CD14-positive monocyte (primary cell): Measurements from ENCODE around the gene NEDD4L. TPM values are rescaled to one million over a fixed set of nuclear protein-coding genes. Genes with fewer than 3 reads are reported as not detected.

ENCODE experiments used
- DNase-seq, 3 donors: peaks; one replicate each; pipeline ENCODE4 v3.0.0-alpha.2; 2011 to 2022
- H2AFZ ChIP-seq: 2 replicates; pipeline ENCODE4 v1.6.0; 2012; ENCODE audit warnings: mild to moderate bottlenecking, low read depth, low read length, inconsistent platforms; ENCODE audit not compliant: insufficient read depth, poor library complexity, severe bottlenecking
- H3K27ac ChIP-seq, 2 donors: 1 replicate in 1 of 2; 2 replicates in 1 of 2; pipeline ENCODE4 v1.5.1; 2012 to 2013; ENCODE audit warnings: low read length in 2 of 2, control low read depth in 1 of 2, inconsistent platforms in 1 of 2, low read depth in 1 of 2, mild to moderate bottlenecking in 1 of 2
- H3K27me3 ChIP-seq, 2 donors: one replicate each; pipeline versions ENCODE4 v1.6.0 to v1.6.1; 2011 to 2013; ENCODE audit warnings: low read length in 2 of 2; ENCODE audit not compliant: control insufficient read depth in 2 of 2, insufficient read depth in 2 of 2
- H3K36me3 ChIP-seq, 2 donors: replicated peaks in 1 of 2; 1 replicate in 1 of 2; 2 replicates in 1 of 2; pipeline versions ENCODE4 v1.5.1 to v1.6.1; 2012 to 2013; ENCODE audit warnings: low read length in 2 of 2, control low read depth in 1 of 2, inconsistent platforms in 1 of 2, mild to moderate bottlenecking in 1 of 2; ENCODE audit not compliant: insufficient read depth in 2 of 2, control insufficient read depth in 1 of 2
- H3K4me1 ChIP-seq, 2 donors: 1 replicate in 1 of 2; 2 replicates in 1 of 2; pipeline versions ENCODE4 v1.5.1 to v1.6.1; 2012 to 2013; ENCODE audit warnings: low read length in 2 of 2, control low read depth in 1 of 2, inconsistent platforms in 1 of 2, mild to moderate bottlenecking in 1 of 2, moderate library complexity in 1 of 2; ENCODE audit not compliant: insufficient read depth in 2 of 2, control insufficient read depth in 1 of 2
- H3K4me2 ChIP-seq: replicated peaks from 2 replicates; pipeline ENCODE3; 2012; ENCODE audit warnings: low read length, moderate library complexity, mild to moderate bottlenecking; ENCODE audit not compliant: poor library complexity, severe bottlenecking; ENCODE audit errors: extremely low read depth
- H3K4me3 ChIP-seq, 3 experiments: fragments of 200-600 bp in 1 of 3; sonication (generic) in 1 of 3; replicated peaks in 1 of 3; 1 replicate in 2 of 3; 2 replicates in 1 of 3; pipeline ENCODE4 v1.5.1; 2011 to 2013; ENCODE audit warnings: low read length in 3 of 3, mild to moderate bottlenecking in 3 of 3, control low read depth in 2 of 3, low read depth in 2 of 3, inconsistent platforms in 1 of 3, moderate library complexity in 1 of 3
- H3K79me2 ChIP-seq: 2 replicates; pipeline ENCODE4 v1.6.0; 2012; ENCODE audit warnings: mild to moderate bottlenecking, control low read depth, inconsistent platforms, low read length, moderate library complexity; ENCODE audit not compliant: insufficient read depth
- H3K9ac ChIP-seq: 2 replicates; pipeline ENCODE4 v1.6.0; 2017; ENCODE audit warnings: low read length, mild to moderate bottlenecking; ENCODE audit not compliant: insufficient read depth, poor library complexity, severe bottlenecking
- H3K9me3 ChIP-seq, 2 donors: replicated peaks in 1 of 2; 1 replicate in 1 of 2; 2 replicates in 1 of 2; pipeline versions ENCODE4 v1.5.1 to v1.6.1; 2012 to 2013; ENCODE audit warnings: low read length in 2 of 2, control low read depth in 1 of 2; ENCODE audit not compliant: control insufficient read depth in 1 of 2, insufficient read depth in 1 of 2
- H4K20me1 ChIP-seq: 2 replicates; pipeline ENCODE4 v1.6.0; 2012; ENCODE audit warnings: mild to moderate bottlenecking, low read length, control low read depth, moderate library complexity; ENCODE audit not compliant: insufficient read depth
- H3K27ac Mint-ChIP-seq, 7 donors: one replicate each; pipeline ENCODE4 v1.8.0; 2020; ENCODE audit warnings: mild to moderate bottlenecking in 7 of 7, mixed read lengths in 7 of 7, moderate library complexity in 6 of 7, inconsistent platforms in 2 of 7
- H3K27me3 Mint-ChIP-seq, 3 donors: one replicate each; pipeline ENCODE4 v1.8.0; 2021 to 2022; ENCODE audit warnings: low read depth in 3 of 3, mild to moderate bottlenecking in 3 of 3, mixed read lengths in 3 of 3, moderate library complexity in 3 of 3, inconsistent platforms in 1 of 3
- H3K36me3 Mint-ChIP-seq, 2 donors: one replicate each; pipeline ENCODE4 v1.8.0; 2020; ENCODE audit warnings: mixed read lengths in 2 of 2, inconsistent platforms in 1 of 2, mild to moderate bottlenecking in 1 of 2
- H3K4me1 Mint-ChIP-seq: one replicate; pipeline ENCODE4 v1.8.0; 2020; ENCODE audit warnings: mild to moderate bottlenecking, mixed read lengths
- H3K4me3 Mint-ChIP-seq, 2 donors: one replicate each; pipeline ENCODE4 v1.8.0; 2020; ENCODE audit warnings: mild to moderate bottlenecking in 2 of 2, mixed read lengths in 2 of 2, moderate library complexity in 1 of 2
- H3K9me3 Mint-ChIP-seq, 7 donors: one replicate each; pipeline ENCODE4 v1.8.0; 2020 to 2022; ENCODE audit warnings: mixed read lengths in 7 of 7, mild to moderate bottlenecking in 6 of 7, moderate library complexity in 6 of 7, inconsistent platforms in 2 of 7
- WGBS: methylation state at CpG from one replicate; pipeline ENCODE4 v1.1.5; 2013; ENCODE audit warnings: missing lambda C conversion rate; ENCODE audit not compliant: insufficient coverage; 5-methylcytosine and 5-hydroxymethylcytosine counted together
- intact Hi-C, 2 donors: fragments of 100-400 bp; cut with micrococcal nuclease; formaldehyde crosslinking; loops; one replicate each; pipeline versions ENCODE4 v1.15.0 to v1.15.1; 2023
- polyA plus RNA-seq, 3 donors: library from polyadenylated mRNA; depleted of rRNA in 1 of 3; unstranded in 2 of 3; stranded (reverse) in 1 of 3; fragments of 300-500 nt in 2 of 3; fragments of >200 nt in 1 of 3; fragmentation: Illumina TruSeq in 2 of 3; gene quantifications; 1 replicate in 2 of 3; 2 replicates in 1 of 3; pipeline ENCODE4 v1.2.3, GENCODE V29; 2012 to 2021
- TF ChIP-seq, protein P1 (sequence below): fragments of 200-600 bp; IDR thresholded peaks from one replicate; pipeline ENCODE4 v1.8.0; 2022; ENCODE audit warnings: antibody characterized with exemption, mild to moderate bottlenecking

NEDD4L gene
- polyA plus RNA-seq, 3 donors = 2.5 to 5.2 (median 4.5) TPM

DNA sequence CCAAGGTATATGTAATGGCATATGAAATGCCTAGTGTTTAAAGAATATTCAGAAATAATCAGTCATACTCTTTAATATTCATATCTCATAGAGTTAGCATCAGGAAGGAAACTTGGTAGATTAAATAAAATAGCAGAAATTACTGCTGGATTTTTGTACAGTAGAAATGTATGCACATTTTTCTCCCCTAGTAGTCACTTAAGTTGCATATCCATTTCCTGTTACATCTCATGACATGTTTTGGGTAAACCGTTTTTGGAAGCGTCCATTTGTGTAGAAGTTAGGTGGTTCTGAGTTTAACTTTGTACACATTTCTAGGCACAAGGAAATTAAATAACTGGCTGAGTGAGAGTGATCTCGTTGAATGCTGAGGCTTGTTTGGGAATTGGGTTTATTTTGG lies 21.9 kb downstream of the NEDD4L start:
- H3K9me3 Mint-ChIP-seq = peaks cover 0 to 5% (median 0%) of the 10 kb centered on the region in 7 donors
- Histone ChIP-seq H2AFZ (no peak overlapping the region), H3K27ac (no peak overlapping the region), H3K36me3 (no peaks in the 10 kb centered on the region), H4K20me1 (no peaks in the 10 kb centered on the region), H3K27me3 (no peaks in the 10 kb centered on the region), H3K4me2 (no peak overlapping the region), H3K9me3 (no peaks in the 10 kb centered on the region), H3K79me2 (no peaks in the 10 kb centered on the region), H3K4me1 (no peaks in the 10 kb centered on the region), H3K4me3 (no peak overlapping the region), H3K9ac (no peak overlapping the region)
- no peaks in the 10 kb centered on the region for H3K4me1 Mint-ChIP-seq
- H3K36me3 Mint-ChIP-seq = no peaks in the 10 kb centered on the region
- H3K4me3 Mint-ChIP-seq = no peak overlapping the region
- intact Hi-C loops = no loop called here
- WGBS = no CpG with 5 or more reads among the region's 3 CpGs
- no peak for DNase-seq
- TF ChIP-seq, protein P1, sequence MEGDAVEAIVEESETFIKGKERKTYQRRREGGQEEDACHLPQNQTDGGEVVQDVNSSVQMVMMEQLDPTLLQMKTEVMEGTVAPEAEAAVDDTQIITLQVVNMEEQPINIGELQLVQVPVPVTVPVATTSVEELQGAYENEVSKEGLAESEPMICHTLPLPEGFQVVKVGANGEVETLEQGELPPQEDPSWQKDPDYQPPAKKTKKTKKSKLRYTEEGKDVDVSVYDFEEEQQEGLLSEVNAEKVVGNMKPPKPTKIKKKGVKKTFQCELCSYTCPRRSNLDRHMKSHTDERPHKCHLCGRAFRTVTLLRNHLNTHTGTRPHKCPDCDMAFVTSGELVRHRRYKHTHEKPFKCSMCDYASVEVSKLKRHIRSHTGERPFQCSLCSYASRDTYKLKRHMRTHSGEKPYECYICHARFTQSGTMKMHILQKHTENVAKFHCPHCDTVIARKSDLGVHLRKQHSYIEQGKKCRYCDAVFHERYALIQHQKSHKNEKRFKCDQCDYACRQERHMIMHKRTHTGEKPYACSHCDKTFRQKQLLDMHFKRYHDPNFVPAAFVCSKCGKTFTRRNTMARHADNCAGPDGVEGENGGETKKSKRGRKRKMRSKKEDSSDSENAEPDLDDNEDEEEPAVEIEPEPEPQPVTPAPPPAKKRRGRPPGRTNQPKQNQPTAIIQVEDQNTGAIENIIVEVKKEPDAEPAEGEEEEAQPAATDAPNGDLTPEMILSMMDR = no peak
- peaks cover 0 to 1% (median 0%) of the 10 kb centered on the region in 3 donors for H3K27me3 Mint-ChIP-seq
- no peak overlapping the region for H3K27ac Mint-ChIP-seq

DNA sequence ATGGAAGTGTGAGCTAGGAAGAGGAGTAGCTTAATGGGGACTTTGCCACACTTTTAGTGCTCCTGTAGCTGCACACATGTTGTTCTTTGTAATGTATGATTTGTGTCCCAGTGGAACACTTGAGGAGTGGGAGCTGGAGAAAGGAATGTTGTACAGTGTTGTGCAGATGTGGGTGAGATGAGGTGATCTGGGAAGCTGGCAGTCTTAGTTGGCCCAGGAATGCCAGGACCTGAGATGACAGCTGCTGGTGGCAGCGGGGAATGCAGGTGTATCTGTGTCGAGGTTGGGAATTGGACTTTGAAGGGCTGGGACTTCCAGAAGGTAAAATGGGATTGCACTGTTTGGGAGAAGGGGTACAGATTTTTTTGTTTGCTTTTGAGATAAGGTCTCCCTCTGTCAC lies 23.6 kb downstream of the NEDD4L start:
- H3K4me3 ChIP-seq = no peak overlapping the region
- H3K4me2 ChIP-seq = no peak overlapping the region
- H4K20me1 ChIP-seq = no peaks in the 10 kb centered on the region
- no peak overlapping the region for H3K9ac ChIP-seq
- H3K36me3 Mint-ChIP-seq = no peaks in the 10 kb centered on the region
- TF ChIP-seq, protein P1 = no peak
- intact Hi-C loops = no loop called here
- 95% methylated on average over 2 of the region's 2 CpGs for WGBS
- no peaks in the 10 kb centered on the region for H3K4me1 Mint-ChIP-seq
- no peak for DNase-seq
- H3K27me3 ChIP-seq = no peaks in the 10 kb centered on the region
- peaks cover 0 to 5% (median 1%) of the 10 kb centered on the region in 7 donors for H3K9me3 Mint-ChIP-seq
- no peak overlapping the region for H3K27ac ChIP-seq
- peak overlapping the region in 1 of 7 donors; percentile 61 for H3K27ac Mint-ChIP-seq
- no peak overlapping the region for H2AFZ ChIP-seq
- H3K9me3 ChIP-seq = no peaks in the 10 kb centered on the region
- H3K4me3 Mint-ChIP-seq = no peak overlapping the region
- H3K79me2 ChIP-seq = no peaks in the 10 kb centered on the region
- H3K36me3 ChIP-seq = no peaks in the 10 kb centered on the region
- peaks cover 0 to 2% (median 1%) of the 10 kb centered on the region in 3 donors for H3K27me3 Mint-ChIP-seq
- H3K4me1 ChIP-seq = no peaks in the 10 kb centered on the region
